Measurements from ENCODE around the gene HYAL2.

DNA sequence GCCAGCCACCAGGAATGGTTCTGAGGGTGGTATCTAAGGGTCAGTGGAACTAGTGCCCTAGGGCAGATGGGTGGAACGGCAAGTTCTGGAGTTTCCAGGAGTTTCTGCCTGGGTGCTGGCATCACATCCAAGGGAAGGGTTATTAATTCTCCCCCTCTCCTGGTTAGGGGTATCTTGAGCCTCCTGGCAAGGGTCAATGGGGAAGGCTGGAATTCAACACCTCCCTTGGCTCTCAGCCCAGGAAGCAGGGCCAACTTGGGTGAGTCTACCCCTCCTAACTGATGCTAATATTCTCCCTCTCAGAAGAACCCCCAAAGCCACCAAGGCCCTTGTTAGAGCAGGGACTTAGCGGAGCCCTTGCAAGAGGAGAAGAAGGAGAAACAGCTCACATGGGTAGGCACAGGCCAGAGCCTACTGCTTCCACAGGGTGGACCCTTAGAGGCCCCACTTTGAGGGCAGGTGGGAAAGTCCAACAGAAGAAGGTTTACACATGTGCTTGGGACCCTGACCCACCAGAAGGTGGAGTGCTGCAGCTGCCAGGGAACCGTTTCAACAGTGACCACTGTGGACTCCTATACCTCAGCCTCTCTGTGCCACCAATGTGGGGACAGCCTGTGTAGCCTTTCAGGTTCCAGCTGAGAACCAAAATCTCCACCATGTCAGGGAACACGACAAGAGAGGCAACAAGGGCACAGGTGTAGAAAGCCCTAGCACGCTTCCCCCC lies 33.4 kb upstream of the HYAL2 start:
- TF ChIP-seq, protein P1, sequence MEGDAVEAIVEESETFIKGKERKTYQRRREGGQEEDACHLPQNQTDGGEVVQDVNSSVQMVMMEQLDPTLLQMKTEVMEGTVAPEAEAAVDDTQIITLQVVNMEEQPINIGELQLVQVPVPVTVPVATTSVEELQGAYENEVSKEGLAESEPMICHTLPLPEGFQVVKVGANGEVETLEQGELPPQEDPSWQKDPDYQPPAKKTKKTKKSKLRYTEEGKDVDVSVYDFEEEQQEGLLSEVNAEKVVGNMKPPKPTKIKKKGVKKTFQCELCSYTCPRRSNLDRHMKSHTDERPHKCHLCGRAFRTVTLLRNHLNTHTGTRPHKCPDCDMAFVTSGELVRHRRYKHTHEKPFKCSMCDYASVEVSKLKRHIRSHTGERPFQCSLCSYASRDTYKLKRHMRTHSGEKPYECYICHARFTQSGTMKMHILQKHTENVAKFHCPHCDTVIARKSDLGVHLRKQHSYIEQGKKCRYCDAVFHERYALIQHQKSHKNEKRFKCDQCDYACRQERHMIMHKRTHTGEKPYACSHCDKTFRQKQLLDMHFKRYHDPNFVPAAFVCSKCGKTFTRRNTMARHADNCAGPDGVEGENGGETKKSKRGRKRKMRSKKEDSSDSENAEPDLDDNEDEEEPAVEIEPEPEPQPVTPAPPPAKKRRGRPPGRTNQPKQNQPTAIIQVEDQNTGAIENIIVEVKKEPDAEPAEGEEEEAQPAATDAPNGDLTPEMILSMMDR (IDR thresholded peaks at IDR 0.05; ENCODE audit: low read depth, low read length): no peak
- no peak for TF ChIP-seq POLR2A (IDR thresholded peaks at IDR 0.05; ENCODE audit: extremely low read depth, insufficient read length)

All from NB4 (cell line).